Bronchial epithelial cell (primary cell): ENCODE data around the gene TNS3. TPM values are rescaled to one million over a fixed set of nuclear protein-coding genes. Genes with fewer than 3 reads are reported as not detected.

Experiments
- DNase-seq: peaks from one replicate; pipeline ENCODE4 v3.0.0-alpha.2; 2010; ENCODE audit warnings: low read depth
- FAIRE-seq: peaks from 2 replicates; lab custom pipeline; 2011; peaks lifted over from hg19 to GRCh38; lab: Jason Lieb, UNC
- H3K27me3 ChIP-seq: 2 replicates; pipeline ENCODE4 v1.5.1; 2011; ENCODE audit warnings: low read length; ENCODE audit not compliant: control insufficient read depth, insufficient read depth
- H3K36me3 ChIP-seq: 2 replicates; pipeline ENCODE4 v1.5.1; 2011; ENCODE audit warnings: low read length; ENCODE audit not compliant: control insufficient read depth, insufficient read depth
- H3K4me3 ChIP-seq: 2 replicates; pipeline ENCODE4 v1.5.1; 2011; ENCODE audit warnings: mild to moderate bottlenecking, low read depth, low read length, control low read depth
- CTCF ChIP-seq: IDR thresholded peaks from 2 replicates; pipeline ENCODE4 v1.5.1; 2011; ENCODE audit warnings: mild to moderate bottlenecking, moderate library complexity, low read length, control low read depth, inconsistent platforms; ENCODE audit not compliant: insufficient read depth, severe bottlenecking
- total RNA-seq: library from RNA; depleted of rRNA; stranded (reverse); fragments of >200 nt; gene quantifications from 2 replicates; pipeline ENCODE4 v1.2.1, GENCODE V29; 2014

Gene TNS3
- total RNA-seq, 1 donor from 2014 or later = 2.6 TPM

GRCh38 chr7:47449810-47450590 is 131.9 kb downstream of the TNS3 start:
- FAIRE-seq (peak; percentile 50), DNase-seq (no peak)
- Histone ChIP-seq H3K36me3 (no peaks in the 10 kb centered on the region), H3K27me3 (no peaks in the 10 kb centered on the region), H3K4me3 (no peak overlapping the region)
- TF ChIP-seq CTCF = no peak

- no peaks in the 10 kb centered on the region for H3K27me3 ChIP-seq
- H3K4me3 ChIP-seq = no peak overlapping the region
- FAIRE-seq (no peak), DNase-seq (no peak)
- TF ChIP-seq CTCF = no peak
- H3K36me3 ChIP-seq = no peaks in the 10 kb centered on the region
Measured at GRCh38 chr7:47448971-47449370, 132.9 kb downstream of the TNS3 start.

- DNase-seq = no peak
- no peak for TF ChIP-seq CTCF
- Histone ChIP-seq H3K4me3 (no peak overlapping the region), H3K36me3 (no peaks in the 10 kb centered on the region), H3K27me3 (no peaks in the 10 kb centered on the region)
- no peak for FAIRE-seq
Measured at GRCh38 chr7:47447621-47448349, 134.1 kb downstream of the TNS3 start.

- Histone ChIP-seq H3K4me3 (no peak overlapping the region), H3K27me3 (no peaks in the 10 kb centered on the region), H3K36me3 (no peaks in the 10 kb centered on the region)
- DNase-seq (no peak), FAIRE-seq (no peak)
- no peak for TF ChIP-seq CTCF
Measured at GRCh38 chr7:47446871-47447466, 134.9 kb downstream of the TNS3 start.

- FAIRE-seq = no peak
Measured at GRCh38 chr7:47444376-47445098, 137.4 kb downstream of the TNS3 start.

More at GRCh38 chr7:47444376-47445098, 137.4 kb downstream of the TNS3 start:
- TF ChIP-seq CTCF = peak; percentile 64
- Histone ChIP-seq H3K4me3 (no peak overlapping the region), H3K36me3 (no peaks in the 10 kb centered on the region), H3K27me3 (no peaks in the 10 kb centered on the region)
- DNase-seq = peak; percentile 35
